IPS-NIHi11 (cell line): ENCODE results near the gene SOCS7.
"Not testable (repeated sequence)": the region's sequence is repeated elsewhere in the genome, so short reads cannot be mapped to it uniquely, and the experiment has no call there.

Source experiments
- DNase-seq: peaks from one replicate; pipeline ENCODE4 v3.0.0; 2012; ENCODE audit warnings: mixed read lengths, low spot score

The SOCS7 gene

DNA sequence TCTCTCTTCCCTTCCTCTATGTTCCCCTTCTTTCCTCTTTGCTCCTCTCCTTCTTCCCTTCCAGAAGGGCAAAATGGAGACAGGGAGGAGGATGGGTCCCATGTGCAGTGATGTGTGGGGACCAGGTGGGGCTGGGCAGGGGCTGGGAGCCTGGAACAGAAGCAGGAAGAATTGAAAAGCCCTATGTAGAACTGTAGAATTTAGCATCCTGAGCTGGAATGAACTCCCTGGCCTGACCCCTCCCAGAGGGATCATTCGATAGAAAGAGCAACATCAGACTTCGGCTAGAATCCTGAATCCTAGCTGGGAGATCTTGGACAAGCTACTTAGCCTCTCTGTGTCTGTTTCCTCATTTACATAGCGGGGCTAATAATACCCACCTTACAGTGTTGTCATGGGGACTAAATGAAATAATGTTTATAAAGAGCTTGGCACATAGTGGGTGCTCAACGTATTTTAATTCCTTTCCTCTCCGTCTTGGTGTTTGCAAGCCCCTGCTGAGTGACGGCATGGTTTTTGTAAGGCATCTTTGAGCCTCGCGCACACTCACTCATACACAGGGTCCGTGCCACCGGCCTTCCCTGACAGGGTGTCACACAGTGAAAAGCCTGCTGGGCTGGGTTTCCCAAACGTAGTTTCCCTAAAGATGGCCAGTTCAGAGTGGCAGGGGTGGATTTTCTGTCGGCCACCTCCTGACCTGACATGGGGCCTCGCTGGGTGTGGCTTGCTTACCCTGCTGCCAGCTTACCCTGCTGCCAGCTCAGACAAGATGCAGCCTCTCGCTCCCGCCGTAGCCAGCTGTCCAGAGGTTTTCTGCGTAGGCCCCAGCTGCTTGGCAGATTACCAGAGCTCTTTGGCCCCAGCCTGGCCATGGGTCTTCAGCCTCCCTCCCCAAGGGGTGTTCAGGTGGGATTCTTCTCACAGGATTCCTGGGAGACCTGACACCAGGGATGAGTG is 70.5 kb downstream of the SOCS7 start:
- DNase-seq, result no peak

GRCh38 chr17:38424297-38424972 is 72.8 kb downstream of the SOCS7 start:
- no peak for DNase-seq

- no peak for DNase-seq
Measured at GRCh38 chr17:38425031-38425430, 73.4 kb downstream of the SOCS7 start.

GRCh38 chr17:38425744-38426143 is 74.1 kb downstream of the SOCS7 start:
- no peak for DNase-seq

DNA sequence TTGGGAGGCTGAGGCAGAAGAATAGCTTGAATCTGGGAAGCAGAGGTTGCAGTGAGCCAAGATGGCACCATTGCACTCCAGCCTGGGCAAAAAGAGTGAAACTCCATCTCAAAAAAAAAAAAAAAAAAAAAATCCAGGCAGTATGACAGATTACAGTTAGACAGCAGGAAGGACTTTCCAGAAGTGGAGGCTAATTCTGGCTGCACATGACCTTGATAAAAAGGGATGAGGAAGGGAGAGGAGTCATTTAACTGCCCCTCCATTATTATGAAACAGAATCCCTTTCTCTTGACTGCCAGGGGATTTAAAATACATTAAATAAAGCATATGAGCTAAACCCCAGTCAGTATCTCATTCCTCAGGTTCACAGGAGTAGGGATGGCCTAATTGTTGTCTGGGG is 74.8 kb downstream of the SOCS7 start:
- DNase-seq, result no peak

- DNase-seq, result no peak
Measured at GRCh38 chr17:38427160-38427949, 75.7 kb downstream of the SOCS7 start.

GRCh38 chr17:38428112-38428642 is 76.5 kb downstream of the SOCS7 start, which contains the start of gene ARHGAP23:
ARHGAP23 (plus strand) TSS chr17:38428464; CDS start chr17:38428486, 22 bp downstream.
- peak; percentile 81 for DNase-seq

- peak; percentile 66 for DNase-seq
Measured at GRCh38 chr17:38428643-38429371, 77.2 kb downstream of the SOCS7 start.

DNA sequence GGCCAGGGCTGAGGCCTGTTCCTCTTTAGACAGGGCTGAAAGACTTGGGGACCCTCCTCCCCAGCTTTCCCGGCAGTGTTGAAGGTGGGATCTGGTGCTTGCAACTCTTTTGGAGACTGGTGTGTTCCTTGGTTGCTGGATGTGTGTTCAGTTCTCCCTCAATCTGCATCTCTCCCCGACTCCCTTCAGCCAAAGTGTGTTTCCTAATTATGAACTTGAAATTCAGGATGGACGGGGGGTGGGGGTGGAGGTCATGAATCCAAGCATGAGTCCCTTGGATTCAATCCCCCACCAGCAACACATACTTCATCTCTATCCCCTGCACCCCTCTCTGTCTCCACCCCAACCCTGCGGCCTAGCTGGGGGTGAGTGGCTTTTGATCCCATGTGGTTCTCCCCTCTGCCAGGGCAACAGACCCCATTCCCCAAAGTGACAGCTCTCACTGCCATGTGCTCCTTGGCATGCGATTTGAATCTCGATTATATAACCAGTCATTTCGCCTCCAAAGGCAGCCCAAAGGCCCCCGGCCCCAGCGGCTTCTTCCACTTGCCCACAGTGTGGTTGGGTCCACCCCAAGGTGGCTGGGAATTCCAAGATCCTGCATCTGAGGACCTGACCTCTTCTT is 77.9 kb downstream of the SOCS7 start:
- no peak for DNase-seq

GRCh38 chr17:38430316-38430715 is 78.7 kb downstream of the SOCS7 start:
- no peak for DNase-seq

- DNase-seq, result no peak
Measured at GRCh38 chr17:38430822-38431221, 79.2 kb downstream of the SOCS7 start.

GRCh38 chr17:38431346-38432145 is 79.9 kb downstream of the SOCS7 start:
- no peak for DNase-seq

- DNase-seq, result no peak
Measured at GRCh38 chr17:38434178-38434665, 82.6 kb downstream of the SOCS7 start.

GRCh38 chr17:38435795-38436194 is 84.2 kb downstream of the SOCS7 start:
- no peak for DNase-seq

DNA sequence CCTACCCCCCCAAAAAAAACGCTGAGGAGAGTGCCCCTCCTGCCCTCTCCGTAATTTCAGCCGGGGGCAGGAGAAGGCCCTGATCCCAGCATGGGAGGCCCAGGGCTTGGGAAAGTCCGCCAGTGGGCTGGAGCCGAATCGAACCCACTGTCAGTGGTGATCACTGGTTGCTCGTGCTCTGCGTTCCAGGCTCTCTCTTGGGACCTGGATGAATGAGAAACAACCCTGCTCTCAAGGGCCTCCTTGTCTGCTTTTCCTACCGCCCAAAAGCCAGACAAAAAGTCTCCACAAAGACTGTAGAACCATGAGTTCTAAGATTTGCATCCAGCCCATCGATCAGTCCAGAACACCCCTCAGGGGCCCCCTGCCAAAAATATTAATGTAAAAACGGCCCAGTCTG is 84.7 kb downstream of the SOCS7 start:
- no peak for DNase-seq

GRCh38 chr17:38437313-38437712 is 85.7 kb downstream of the SOCS7 start:
- not testable (repeated sequence) for DNase-seq

GRCh38 chr17:38439436-38439835 is 87.8 kb downstream of the SOCS7 start:
- DNase-seq, result no peak

GRCh38 chr17:38440614-38441397 is 89.2 kb downstream of the SOCS7 start:
- DNase-seq, result peak; percentile 89
